ENCODE results near the gene NPDC1. TPM values are rescaled to one million over a fixed set of nuclear protein-coding genes. Genes with fewer than 3 reads are reported as not detected.
A peak's percentile ranks its signal among the peaks of the same experiment; 100 is the strongest.

Gene NPDC1
- total RNA-seq (ENCODE audit: low replicate concordance): 68.0 and 70.3 TPM in 2 replicates
- long read RNA-seq, partial matches to known transcripts: 0 of 1 reads
- long read RNA-seq, other reads (novel, unspliced or antisense): 0 of 1 reads

DNA sequence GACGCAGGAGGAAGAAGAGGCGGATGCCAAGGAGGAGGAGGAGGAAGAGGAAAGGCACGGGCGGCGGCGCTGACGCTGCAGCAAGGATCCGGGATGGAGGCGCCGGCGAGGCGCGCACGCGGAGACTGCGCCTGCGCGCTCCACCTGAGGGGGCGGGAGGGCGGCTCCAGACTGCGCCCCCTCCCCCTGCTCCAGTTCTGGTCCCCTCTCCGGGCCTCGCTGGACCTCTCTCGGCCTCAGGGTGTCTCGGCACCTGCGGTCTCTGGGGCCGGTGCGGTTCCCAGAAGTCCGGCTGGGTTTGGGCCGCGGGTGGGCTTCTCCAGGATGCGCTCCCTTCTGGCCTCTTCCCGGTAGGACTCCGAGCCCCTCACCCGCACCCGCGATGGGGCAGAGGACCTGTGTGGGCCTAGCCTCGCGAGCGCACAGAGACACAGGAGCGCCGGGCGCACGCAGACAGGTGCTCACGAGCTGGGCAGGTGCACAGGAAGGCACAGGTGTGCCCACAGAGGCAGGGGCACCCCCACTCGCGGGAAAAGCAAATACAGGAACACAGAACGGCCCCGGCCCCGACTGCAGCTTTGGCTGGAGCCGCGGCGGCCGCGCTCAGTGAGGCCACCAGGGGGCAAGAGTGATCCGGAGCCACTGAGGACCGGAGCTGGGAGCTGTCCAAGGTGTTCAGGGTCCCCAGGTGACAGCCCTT, at the start of gene NPDC1:
Gene NPDC1, minus strand, starts transcription at position 90 of the 700 bp plus-strand sequence. CDS start 188 bp downstream, outside the sequence.
- H3K27me3 Mint-ChIP-seq: peaks cover 44% of the 10 kb centered on the region

GRCh38 chr9:137089232-137089947, 43.4 kb upstream of the NPDC1 start:
- Mint-ChIP-seq H3K9me3 (no peaks in the 10 kb centered on the region), H3K4me1 (ENCODE audit: unreplicated experiment) (peaks cover 8% of the 10 kb centered on the region), H3K36me3 (no peaks in the 10 kb centered on the region), H3K4me3 (no peak overlapping the region), H3K27ac (no peak overlapping the region), H3K27me3 (no peaks in the 10 kb centered on the region)
- no peak for DNase-seq (ENCODE audit: extremely low spot score, unreplicated experiment)
- no peak for TF ChIP-seq CTCF (conservative IDR thresholded peaks at IDR 0.05)

More for the DNA sequence above, at the start of gene NPDC1:
- TF ChIP-seq CTCF (conservative IDR thresholded peaks at IDR 0.05): peak; percentile 91
- Mint-ChIP-seq H3K4me3 (peak within 1 kb of the TSS; percentile 84), H3K27ac (no peak within 1 kb of the TSS), H3K9me3 (no peaks in the 10 kb centered on the region), H3K4me1 (ENCODE audit: unreplicated experiment) (no peaks in the 10 kb centered on the region), H3K36me3 (no peaks in the 10 kb centered on the region)
- DNase-seq (ENCODE audit: extremely low spot score, unreplicated experiment): peak; percentile 90

DNA sequence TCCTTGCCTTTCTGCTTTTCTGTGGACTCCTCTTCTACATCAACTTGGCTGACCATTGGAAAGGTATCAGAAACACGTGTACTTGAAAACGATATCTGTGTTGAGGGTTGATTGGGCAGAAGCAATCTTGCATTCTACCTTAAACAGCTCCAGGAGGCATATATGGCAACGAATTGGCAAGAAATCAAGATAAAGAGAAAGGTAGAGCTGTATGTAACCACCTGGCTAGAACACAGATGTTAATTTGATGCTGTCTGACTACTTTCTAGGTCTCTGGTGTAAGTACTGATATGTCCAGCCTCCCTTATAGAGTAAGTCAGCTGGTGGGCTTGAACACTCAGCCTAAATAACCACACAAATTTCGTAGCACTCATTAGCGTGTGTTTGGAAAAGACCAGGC, 42.1 kb upstream of the NPDC1 start:
- TF ChIP-seq CTCF (conservative IDR thresholded peaks at IDR 0.05): no peak
- Mint-ChIP-seq H3K4me3 (peak overlapping the region; percentile 92), H3K27ac (peak overlapping the region; percentile 35), H3K27me3 (peaks cover 9% of the 10 kb centered on the region), H3K4me1 (ENCODE audit: unreplicated experiment) (peaks cover 8% of the 10 kb centered on the region), H3K36me3 (no peaks in the 10 kb centered on the region), H3K9me3 (no peaks in the 10 kb centered on the region)
- DNase-seq (ENCODE audit: extremely low spot score, unreplicated experiment): no peak

- no peaks in the 10 kb centered on the region for H3K36me3 Mint-ChIP-seq
These were observed 41.5 kb upstream of the NPDC1 start for GRCh38 chr9:137087409-137087925.

More at GRCh38 chr9:137087409-137087925, 41.5 kb upstream of the NPDC1 start:
- H3K9me3 Mint-ChIP-seq: no peaks in the 10 kb centered on the region
- H3K4me1 Mint-ChIP-seq (ENCODE audit: unreplicated experiment): peaks cover 8% of the 10 kb centered on the region
- peaks cover 9% of the 10 kb centered on the region for H3K27me3 Mint-ChIP-seq
- no peak for TF ChIP-seq CTCF (conservative IDR thresholded peaks at IDR 0.05)
- peak overlapping the region; percentile 92 for H3K4me3 Mint-ChIP-seq
- H3K27ac Mint-ChIP-seq: peak overlapping the region; percentile 35
- no peak for DNase-seq (ENCODE audit: extremely low spot score, unreplicated experiment)

All from type B pancreatic cell (in vitro differentiated cells).